NCI-H1092 treated with DMSO at 0.1 percent for 48 hours (cell line): ENCODE data around the gene PCNX2.
A peak's percentile ranks its signal among the peaks of the same experiment; 100 is the strongest.

Source experiments
- DNase-seq: peaks from one replicate; lab custom pipeline; 2025; lab: John Stamatoyannopoulos, UW

Gene PCNX2, protein sequence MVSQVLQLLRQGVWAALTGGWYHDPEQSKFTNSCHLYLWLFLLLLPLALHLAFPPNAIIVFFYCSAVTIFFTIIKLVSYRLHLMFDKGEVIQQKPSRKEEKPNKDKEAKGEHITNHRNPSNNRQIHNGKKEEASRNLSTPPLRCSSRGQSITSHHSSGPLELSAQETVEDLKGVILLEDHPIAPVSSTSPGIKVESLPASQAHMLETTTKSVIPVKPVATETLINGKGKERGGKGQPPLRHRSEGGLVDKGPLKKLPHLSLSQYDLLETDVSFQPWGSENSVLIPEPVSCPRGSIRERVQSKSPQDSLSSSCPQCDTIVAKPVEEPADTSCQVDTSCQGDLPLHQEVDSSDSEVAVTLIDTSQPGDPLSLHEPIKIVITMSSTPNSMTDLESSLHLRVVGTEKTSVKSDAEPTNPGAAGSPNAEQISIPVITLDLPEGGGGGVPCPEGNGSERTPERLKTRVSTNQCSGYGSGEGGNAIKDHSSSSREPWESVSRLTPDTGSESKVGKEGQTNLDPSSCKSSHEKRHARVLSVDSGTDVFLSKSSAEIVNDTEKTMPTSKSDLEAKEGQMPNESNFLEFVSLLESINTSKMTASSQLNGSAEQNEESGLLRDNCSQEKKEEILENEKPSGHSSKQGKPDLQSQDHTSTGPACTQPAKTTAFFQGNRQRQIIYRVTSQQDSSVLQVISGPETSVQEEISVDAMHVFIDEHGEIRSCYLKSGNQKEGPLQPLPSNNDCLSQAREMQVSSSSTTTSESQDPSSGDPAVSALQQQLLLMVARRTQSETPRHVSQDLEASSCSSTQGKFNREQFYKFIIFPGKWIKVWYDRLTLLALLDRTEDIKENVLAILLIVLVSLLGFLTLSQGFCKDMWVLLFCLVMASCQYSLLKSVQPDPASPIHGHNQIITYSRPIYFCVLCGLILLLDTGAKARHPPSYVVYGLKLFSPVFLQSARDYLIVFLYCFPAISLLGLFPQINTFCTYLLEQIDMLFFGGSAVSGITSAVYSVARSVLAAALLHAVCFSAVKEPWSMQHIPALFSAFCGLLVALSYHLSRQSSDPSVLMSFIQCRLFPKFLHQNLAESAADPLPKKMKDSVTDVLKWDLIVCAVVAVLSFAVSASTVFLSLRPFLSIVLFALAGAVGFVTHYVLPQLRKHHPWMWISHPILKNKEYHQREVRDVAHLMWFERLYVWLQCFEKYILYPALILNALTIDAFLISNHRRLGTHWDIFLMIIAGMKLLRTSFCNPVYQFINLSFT (N-terminal part only)

DNA sequence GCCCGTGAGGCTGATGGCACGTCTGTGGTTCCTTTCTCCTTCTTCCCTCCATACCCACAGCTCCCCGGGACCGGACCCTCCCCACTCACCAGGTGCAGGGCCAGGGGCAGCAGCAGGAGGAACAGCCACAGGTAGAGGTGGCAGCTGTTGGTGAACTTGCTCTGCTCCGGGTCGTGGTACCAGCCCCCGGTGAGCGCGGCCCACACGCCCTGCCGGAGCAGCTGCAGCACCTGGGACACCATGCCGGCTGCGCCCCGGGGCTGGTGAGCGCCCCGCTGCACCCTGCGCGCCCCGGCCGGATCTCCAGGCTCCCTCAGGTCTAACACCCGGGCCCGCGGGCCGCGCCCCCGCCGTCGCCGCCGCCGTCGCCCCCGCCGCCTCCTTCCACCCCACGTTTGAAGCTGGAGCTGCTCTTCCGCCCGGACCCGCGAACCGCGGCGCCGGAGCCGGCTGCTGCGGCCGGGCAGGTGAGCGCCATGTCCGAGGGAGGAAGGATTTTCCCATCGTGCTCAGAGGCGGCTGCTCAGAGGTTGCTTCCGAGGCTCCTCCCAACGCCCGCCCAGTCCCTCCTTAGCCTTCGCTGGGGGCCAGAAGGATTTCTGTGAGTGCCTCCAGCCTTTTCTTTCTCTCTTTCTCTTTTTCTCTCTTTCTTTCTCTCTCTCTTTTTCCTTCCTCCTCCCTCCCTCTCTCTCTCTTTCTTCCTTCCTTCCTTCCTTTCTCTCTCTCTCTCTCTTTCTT, at the start of gene PCNX2:
Gene PCNX2, minus strand, starts transcription at position 489 of the 738 bp plus-strand sequence. Its CDS starts 247 bp downstream, at position 242.
- peak; percentile 74 for DNase-seq

DNA sequence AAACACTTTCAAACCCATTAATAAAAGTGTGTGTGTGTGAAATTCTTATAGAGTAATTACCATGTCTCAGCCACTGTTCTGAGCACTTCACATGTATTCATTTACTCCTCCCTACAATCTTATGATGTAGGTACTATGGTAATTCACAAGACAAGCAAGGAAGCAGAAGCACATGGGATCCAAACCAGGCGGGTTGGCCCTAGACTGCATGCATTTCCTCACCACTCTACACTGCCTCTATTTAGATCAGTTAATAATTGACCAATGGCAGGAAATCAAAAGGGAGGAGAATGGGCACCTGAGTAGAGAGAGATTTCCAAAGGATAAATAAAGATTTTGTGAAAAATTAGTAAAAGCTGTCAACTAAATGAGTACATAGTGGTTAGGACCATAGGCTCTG, 47.7 kb upstream of the PCNX2 start:
- DNase-seq = no peak

DNA sequence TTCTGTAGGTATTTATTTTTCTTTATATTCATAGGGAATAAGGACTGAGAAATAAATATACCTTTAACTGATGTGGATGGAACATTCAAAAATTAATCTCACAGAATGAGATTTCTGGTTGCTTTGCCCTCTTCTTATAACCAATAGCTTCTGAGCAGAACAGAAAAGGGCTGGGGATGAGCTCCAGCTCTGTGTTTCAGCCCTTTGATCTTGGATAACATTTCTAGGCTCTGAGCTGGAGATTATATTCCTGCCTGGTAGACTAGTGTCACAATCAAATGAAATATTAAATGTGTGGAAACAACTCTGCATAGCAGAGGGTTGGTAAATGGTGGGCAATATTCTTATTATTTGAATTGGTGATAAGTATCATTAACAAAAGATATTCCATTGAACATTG, 46.6 kb upstream of the PCNX2 start:
- no peak for DNase-seq

DNA sequence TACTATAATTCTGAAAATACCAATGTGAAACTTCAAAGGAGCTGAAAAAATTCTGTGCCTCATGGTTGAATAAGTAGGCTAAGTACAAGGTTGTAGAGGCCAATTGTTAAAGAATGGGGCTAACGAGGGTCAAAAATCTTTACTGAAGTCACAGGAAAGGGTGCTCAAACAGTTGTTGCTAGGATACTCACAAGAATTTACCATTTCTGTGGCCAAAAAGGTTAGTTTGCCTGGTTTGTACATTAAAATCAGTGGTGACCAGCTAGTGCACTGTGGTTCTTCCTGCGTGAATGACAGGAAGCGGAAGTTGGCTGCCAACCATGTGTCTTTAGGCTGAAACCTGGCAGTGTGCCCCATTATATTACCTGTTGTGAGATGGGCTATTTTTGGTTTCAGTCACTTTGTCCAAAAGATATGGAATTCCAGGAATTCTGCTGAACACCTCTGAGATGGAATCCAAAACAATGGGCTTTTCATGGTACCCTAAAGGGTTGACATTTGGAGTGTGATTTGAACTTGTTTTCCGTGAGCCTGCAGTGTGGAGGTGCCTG, 45.5 kb upstream of the PCNX2 start:
- no peak for DNase-seq

DNA sequence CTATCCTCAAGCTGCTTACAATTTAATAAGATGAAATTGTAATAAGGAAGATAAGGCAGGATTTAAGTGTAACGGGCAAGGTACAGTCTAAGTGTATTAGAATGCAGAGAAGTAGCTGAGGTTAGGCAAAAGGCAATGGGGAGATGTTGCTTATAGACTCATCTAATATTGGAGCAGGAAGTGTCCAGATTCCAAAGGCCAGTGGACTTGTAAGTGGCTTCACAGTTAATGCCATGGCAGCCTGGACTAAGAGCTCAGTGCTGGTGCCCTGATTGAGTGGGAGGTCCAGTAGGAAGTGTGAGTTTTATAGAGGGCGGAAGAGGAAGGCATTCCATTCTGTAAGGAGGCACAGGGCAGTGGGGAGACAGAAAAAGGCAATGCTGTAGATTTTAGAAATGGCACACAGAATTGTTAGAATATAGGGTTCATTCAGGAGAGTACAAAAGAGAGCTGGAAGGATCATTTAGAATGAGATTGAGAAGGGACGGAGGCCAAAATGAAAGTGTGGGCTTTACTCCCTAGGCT, 44.6 kb upstream of the PCNX2 start:
- no peak for DNase-seq

DNA sequence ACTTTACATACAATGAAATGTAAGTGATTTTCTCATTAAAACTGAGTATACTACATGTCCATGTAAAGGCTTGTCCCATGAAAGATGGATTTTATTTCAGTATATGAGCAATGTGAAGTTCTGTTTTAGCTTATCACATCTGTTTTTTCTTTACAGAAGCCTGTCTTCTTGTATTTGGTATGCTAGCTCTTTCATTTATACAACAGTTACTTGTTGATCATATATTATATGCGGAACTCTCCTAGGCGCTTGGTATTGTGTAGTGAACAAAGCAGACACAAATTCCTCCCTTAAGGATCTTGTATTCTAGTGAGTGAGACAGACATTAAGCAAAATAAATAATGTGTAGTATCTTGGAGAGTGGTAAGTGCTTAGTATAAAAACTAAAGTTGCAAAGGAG, 42.6 kb upstream of the PCNX2 start:
- no peak for DNase-seq

DNA sequence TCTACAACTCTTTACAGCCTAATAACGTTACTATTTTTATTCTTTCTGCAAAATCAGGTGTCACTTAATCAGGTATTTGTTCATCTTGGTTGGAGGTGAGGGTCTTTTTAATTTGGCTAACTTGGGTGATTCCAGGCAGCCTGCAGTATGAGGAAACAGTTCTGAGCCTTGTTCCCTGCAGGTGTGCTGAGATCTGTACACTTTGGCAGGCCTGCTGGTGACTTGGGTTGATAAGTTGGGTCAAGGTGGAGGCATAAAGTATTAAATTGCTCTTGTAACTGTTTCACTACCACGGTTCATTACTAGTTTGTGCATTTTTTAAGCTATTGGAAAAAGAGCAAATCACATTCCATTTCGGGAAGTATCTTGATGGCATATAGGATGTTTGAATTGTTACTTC, 42.0 kb upstream of the PCNX2 start:
- DNase-seq = no peak

DNA sequence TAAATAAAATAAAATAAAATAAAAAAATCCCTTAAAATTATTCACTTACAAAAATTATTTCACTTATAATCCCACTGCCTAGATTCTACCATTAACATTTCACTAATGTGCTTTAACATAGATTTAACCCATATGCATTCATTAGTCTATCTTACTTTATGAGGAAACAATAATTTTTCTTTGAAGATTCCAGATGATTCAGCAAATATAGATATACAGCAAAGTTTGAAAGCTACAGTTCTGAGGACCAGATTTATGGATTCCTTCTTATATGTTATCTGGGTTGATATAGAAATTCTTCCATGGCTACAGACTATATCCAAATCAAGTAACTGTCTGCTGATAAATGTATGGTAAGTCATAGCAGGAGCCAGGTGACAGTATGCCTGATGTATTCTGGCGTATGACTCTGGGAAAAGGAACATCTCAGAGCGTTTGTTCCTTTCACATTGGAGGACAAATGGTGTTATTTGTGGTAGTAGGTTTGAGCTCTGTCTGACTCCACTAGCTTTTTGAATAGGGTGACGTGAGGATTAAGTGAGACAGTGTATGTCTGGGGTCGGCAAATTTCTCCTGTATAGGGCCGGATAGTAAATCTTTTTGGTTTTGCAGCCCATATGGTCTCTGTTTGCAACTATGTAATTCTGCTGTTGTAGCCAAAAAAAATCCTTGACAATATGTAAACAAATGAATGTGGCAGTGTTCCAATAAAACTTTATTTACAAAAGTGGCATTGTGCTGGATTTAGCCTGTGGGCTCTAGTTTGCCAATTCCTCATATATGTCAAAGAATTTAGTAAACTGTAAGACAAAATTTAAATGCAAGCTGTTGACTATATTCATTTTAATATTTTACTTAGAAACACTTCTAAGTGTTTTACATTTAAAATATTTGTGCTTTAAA, 41.3 kb upstream of the PCNX2 start:
- no peak for DNase-seq

DNA sequence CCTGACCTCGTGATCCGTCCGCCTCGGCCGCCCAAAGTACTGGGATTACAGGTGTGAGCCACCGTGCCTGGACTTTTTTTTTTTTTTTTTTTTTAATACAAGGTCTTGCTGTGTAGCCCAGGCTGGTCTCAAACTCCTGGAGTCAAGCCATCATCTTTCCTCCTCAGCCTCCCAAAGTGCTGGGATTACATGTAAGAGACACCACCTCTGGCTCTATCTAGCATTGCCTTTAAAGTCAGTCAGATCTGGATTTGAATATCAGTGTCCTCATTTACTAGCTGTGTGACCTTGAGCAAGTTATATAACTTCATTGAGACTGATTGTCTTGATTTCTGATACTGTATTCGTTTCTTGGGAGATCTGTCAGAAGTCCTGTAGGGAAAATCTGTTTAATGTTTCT, 38.6 kb upstream of the PCNX2 start:
- no peak for DNase-seq

DNA sequence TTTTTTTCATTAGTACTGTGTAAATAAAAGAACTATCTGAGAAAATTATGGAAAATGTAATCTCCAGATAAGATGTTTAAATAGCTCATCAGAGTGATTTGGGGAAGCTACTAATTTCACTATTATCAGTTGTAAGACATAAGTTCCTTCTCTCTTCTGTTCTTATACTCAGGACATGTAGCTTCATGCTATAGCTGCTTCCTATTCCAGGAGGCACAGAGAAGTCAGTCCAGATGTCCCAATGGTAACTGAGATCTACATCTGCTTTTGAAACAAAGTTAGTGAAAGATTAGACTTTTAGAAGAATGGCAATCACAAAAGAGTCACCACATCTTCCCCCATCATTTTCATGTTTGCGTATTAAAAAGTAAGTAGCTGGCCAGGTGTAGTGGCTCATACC, 37.6 kb upstream of the PCNX2 start:
- DNase-seq = no peak

DNA sequence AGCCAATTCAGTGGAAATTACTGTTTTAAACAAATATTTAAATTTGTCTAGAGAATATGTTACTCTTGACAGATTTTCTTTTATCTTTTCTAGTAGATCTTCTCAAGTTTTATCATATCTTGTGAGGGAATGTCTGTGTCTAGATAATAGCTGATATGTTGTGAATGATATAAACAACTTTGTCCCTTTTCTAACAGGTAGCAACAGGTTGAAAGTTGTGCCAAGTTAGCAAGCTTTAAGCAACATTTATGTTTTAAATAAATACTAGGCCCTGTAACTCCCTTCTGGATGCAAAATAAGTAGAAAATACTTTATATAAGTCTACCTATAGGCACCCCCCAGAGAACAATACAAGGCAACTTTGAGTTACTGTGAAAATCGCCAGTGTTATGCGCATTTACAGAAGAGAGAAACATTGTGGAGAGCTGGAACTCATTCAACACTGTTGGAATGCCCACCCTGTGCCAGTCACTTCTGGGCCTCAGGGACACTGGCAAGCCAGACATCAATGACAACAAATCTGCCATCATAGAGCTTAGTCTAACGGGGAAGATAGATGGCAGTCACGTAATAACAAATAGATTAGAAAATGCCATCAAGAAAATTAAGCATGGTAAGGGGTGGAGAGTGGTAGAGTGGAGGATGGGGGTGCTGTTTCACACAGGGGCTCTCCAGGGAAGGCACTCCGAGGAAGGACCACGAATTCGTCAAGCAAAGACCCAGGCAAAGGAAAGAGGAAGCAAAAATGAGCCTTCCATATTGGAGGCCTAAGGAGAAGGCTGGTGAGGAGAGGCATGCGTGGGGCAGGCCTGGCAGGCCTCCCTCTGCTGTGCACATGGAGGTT, 36.4 kb upstream of the PCNX2 start:
- no peak for DNase-seq

DNA sequence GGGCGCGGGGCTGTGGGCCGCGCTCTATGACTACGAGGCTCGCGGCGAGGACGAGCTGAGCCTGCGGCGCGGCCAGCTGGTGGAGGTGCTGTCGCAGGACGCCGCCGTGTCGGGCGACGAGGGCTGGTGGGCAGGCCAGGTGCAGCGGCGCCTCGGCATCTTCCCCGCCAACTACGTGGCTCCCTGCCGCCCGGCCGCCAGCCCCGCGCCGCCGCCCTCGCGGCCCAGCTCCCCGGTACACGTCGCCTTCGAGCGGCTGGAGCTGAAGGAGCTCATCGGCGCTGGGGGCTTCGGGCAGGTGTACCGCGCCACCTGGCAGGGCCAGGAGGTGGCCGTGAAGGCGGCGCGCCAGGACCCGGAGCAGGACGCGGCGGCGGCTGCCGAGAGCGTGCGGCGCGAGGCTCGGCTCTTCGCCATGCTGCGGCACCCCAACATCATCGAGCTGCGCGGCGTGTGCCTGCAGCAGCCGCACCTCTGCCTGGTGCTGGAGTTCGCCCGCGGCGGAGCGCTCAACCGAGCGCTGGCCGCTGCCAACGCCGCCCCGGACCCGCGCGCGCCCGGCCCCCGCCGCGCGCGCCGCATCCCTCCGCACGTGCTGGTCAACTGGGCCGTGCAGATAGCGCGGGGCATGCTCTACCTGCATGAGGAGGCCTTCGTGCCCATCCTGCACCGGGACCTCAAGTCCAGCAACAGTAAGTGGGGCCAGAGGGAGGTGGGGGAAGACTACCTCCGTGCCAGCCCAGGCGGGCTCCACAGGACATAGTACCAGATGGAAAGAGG, 32.8 kb upstream of the PCNX2 start:
- DNase-seq = peak; percentile 30

DNA sequence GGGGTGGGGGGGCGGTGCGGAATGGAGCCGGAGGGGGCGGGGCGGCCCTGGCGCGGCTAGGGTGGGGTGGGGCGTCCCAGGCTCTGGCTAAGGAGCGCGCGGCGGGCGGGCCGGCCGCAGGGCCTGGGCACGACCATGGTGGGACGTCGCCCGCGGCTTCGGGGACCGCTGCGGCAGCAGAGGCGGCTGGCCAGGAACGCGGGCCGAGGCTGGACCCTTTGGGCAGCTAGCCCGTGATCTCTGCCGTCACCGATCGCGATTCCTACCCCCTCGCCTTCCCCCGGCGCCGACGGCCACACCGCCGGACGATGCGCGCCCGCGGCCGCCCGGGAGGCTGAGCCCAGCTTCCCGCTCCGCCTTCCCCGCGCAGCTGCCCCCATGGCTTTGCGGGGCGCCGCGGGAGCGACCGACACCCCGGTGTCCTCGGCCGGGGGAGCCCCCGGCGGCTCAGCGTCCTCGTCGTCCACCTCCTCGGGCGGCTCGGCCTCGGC, 32.2 kb upstream of the PCNX2 start, which contains the start of gene MAP3K21:
Gene MAP3K21, plus strand, starts transcription at position 74 of the 491 bp plus-strand sequence. Its CDS starts 305 bp downstream, at position 379.
- DNase-seq = no peak

DNA sequence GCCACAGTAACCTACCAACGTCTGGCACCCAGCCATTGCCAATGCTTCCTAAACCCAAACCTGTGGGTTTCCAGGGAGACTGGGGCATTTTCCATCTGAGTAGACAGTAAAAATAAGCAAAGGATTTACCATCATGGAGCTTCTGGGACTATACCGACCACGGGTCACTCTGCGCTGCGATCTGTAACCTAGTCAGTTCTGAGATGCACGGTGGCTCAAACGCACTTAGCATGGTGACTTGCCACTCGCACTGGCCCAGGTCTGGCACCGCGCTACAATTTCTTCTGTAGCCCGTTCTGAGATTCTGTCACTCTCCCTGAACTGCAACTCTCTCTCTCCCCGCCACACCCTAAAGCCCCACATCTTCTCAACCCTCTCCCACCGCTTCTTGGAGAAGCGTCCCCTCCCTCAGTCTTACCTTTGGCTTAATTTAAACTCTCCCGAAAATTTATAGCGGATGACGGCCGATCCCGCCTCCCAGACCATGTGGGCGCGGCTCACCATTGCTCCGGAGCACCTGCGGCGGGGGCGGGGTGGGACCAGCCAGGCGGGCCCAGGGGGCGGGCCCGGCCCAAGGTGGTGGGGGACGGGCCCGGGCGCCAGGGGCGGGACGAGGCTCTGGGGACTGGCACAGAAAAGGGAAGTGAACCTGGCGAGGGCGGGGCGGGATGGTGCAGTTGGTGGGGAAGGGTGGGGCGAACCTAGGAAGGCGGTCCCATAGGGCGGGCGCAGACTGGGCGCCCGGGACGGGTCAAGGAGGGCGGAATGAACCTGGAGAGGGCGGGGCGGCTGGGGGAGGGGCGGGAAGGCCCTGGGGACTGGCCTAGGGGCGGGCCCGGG, 31.5 kb upstream of the PCNX2 start:
- peak; percentile 52 for DNase-seq

DNA sequence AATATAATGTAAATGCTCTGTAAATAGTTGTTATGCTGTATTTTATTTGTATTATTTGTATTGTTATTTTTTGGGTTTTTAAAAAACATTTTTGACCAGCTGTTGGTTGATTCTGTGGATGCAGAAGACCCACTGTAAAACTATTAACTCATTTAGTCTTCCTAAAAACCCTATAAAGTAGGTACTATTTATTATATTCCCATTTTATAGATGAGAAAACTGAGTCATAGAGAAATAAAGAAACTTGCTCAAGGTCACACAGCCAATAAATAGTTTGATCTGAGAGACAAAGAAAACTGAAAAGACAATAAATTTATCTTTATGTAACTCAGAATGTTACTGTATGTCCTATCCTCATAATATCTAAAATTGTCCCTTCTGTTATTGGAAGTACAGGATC, 30.8 kb upstream of the PCNX2 start:
- no peak for DNase-seq

DNA sequence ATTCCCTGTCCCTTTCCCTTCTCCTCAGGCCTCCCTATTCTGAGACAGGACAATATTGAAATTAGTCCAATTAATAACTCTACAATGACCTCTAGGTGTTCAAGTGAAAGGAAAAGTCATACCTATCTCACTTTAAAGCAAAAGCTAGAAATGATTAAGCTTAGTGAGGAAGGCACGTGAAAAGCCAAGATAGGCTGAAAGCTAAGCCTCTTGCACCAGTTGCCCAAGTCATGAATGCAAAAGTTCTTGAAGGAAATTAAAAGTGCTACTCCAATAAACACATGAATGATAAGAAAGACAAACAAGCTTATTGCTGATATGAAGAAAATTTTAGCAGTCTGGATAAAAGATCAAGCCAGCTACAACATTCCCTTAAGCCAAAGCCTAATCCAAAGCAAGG, 28.2 kb upstream of the PCNX2 start:
- DNase-seq = no peak

DNA sequence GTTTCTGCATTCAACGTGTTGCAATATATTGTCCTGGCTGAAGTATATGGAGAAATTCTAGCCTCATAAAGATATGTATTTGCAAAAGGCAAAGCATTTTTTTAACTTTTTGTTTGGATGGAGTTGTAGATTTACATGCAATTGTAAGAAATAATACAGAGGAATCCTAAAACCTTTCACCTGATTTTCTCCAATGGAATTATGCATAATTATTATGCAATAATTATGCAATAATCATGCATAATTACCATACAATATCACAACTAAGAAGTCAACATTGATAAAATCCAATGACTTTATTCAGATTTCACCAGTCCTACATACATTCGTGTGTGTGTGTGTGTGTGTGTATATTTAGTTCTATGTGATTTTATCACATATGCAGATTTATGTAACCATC, 24.5 kb upstream of the PCNX2 start:
- DNase-seq = no peak
